IMR-90 (cell line): ENCODE data around the gene GPR39. TPM values are rescaled to one million over a fixed set of nuclear protein-coding genes. Genes with fewer than 3 reads are reported as not detected.

Source experiments
- ATAC-seq: fragments of 200-7000 bp; cut with Tn5 transposase; 2 replicates; pipeline ENCODE4 v1.9.1; 2020; ENCODE audit warnings: low read depth, mild to moderate bottlenecking, moderate library complexity
- BruUV-seq: library from RNA; stranded (reverse); fragments of 400-500 nt; replicated peaks from 2 replicates; lab custom pipeline; 2021; lab: Mats Ljungman, UMichigan
- CTCF ChIA-PET: fragments of 300-600 bp; formaldehyde crosslinking; extraction: SDS; loops from one replicate; lab custom pipeline; 2021; ENCODE audit warnings: antibody characterized with exemption; lab: Yijun Ruan, JAX
- POLR2A ChIA-PET: fragments of 300-600 bp; sonication (Branson Sonifier 250); formaldehyde crosslinking; loops from one replicate; lab custom pipeline; 2022; ENCODE audit warnings: antibody characterized with exemption; ENCODE audit not compliant: unreplicated experiment; lab: Charles Lee
- DNase-seq: peaks from one replicate; pipeline ENCODE4 v3.0.0; 2013
- H2AFZ ChIP-seq: replicated peaks from 2 replicates; pipeline ENCODE3; 2013; ENCODE audit warnings: low read length, mild to moderate bottlenecking; ENCODE audit not compliant: poor library complexity
- H2AK5ac ChIP-seq: 2 replicates; pipeline ENCODE4 v1.6.1; 2013; ENCODE audit warnings: low read depth, low read length, inconsistent platforms
- H2AK9ac ChIP-seq: replicated peaks from 2 replicates; pipeline ENCODE3; 2013; ENCODE audit warnings: mild to moderate bottlenecking, low read depth, low read length, moderate library complexity; ENCODE audit not compliant: poor library complexity
- H2BK120ac ChIP-seq: 2 replicates; pipeline ENCODE4 v1.6.1; 2013; ENCODE audit warnings: low read depth, low read length, inconsistent platforms
- H2BK15ac ChIP-seq: 3 replicates; pipeline ENCODE4 v1.6.1; 2013; ENCODE audit warnings: low read depth, low read length, inconsistent platforms
- H2BK20ac ChIP-seq: 2 replicates; pipeline ENCODE4 v1.6.1; 2013; ENCODE audit warnings: low read depth, mild to moderate bottlenecking, inconsistent platforms, low read length, moderate library complexity
- H2BK5ac ChIP-seq: 2 replicates; pipeline ENCODE4 v1.6.1; 2013; ENCODE audit warnings: mild to moderate bottlenecking, low read depth, low read length, inconsistent platforms; ENCODE audit not compliant: poor library complexity, severe bottlenecking
- H3K14ac ChIP-seq: replicated peaks from 2 replicates; pipeline ENCODE4 v1.6.1; 2013; ENCODE audit warnings: low read depth, low read length, inconsistent platforms
- H3K18ac ChIP-seq: 2 replicates; pipeline ENCODE4 v1.6.1; 2013; ENCODE audit warnings: low read depth, low read length, control low read depth
- H3K23ac ChIP-seq: 2 replicates; pipeline ENCODE4 v1.6.1; 2013; ENCODE audit warnings: low read depth, low read length, inconsistent platforms
- H3K27ac ChIP-seq: 2 replicates; pipeline ENCODE4 v1.5.1; 2013; ENCODE audit warnings: mild to moderate bottlenecking, control low read depth, low read length; ENCODE audit not compliant: insufficient read depth
- H3K27me3 ChIP-seq: 2 replicates; pipeline ENCODE4 v1.6.1; 2013; ENCODE audit warnings: low read length; ENCODE audit not compliant: control insufficient read depth, insufficient read depth
- H3K36me3 ChIP-seq: 2 replicates; pipeline ENCODE4 v1.6.1; 2013; ENCODE audit warnings: low read length, mixed read lengths; ENCODE audit not compliant: control insufficient read depth, insufficient read depth
- H3K4ac ChIP-seq: 2 replicates; pipeline ENCODE4 v1.6.1; 2013; ENCODE audit warnings: low read depth, low read length, inconsistent platforms
- H3K4me1 ChIP-seq: 2 replicates; pipeline ENCODE4 v1.6.1; 2013; ENCODE audit warnings: low read length, mixed read lengths; ENCODE audit not compliant: control insufficient read depth, insufficient read depth
- H3K4me2 ChIP-seq: 2 replicates; pipeline ENCODE4 v1.6.1; 2013; ENCODE audit warnings: low read depth, mild to moderate bottlenecking, control low read depth, low read length, moderate library complexity
- H3K4me3 ChIP-seq: 2 replicates; pipeline ENCODE4 v1.5.1; 2013; ENCODE audit warnings: low read depth, mild to moderate bottlenecking, control low read depth, low read length, moderate library complexity; ENCODE audit not compliant: insufficient read depth
- H3K56ac ChIP-seq: 2 replicates; pipeline ENCODE4 v1.6.1; 2013; ENCODE audit warnings: low read length, inconsistent platforms; ENCODE audit not compliant: insufficient read depth; ENCODE audit errors: extremely low read depth
- H3K79me1 ChIP-seq, 2 experiments: 2 replicates each; pipeline ENCODE4 v1.6.1; 2013; ENCODE audit warnings: low read length in 2 of 2, inconsistent platforms in 1 of 2, low read depth in 1 of 2
- H3K9ac ChIP-seq: 2 replicates; pipeline ENCODE4 v1.6.1; 2013; ENCODE audit warnings: low read depth, low read length, control low read depth
- H3K9me1 ChIP-seq: 2 replicates; pipeline ENCODE4 v1.6.1; 2013; ENCODE audit warnings: low read length, inconsistent platforms; ENCODE audit not compliant: insufficient read depth
- H3K9me3 ChIP-seq: 2 replicates; pipeline ENCODE4 v1.6.1; 2013; ENCODE audit warnings: low read length; ENCODE audit not compliant: control insufficient read depth, insufficient read depth
- H4K20me1 ChIP-seq: 2 replicates; pipeline ENCODE4 v1.6.1; 2013; ENCODE audit warnings: low read length, inconsistent platforms; ENCODE audit not compliant: insufficient read depth
- H4K5ac ChIP-seq: 2 replicates; pipeline ENCODE4 v1.6.1; 2013; ENCODE audit warnings: mild to moderate bottlenecking, low read depth, low read length, control low read depth
- H4K8ac ChIP-seq, 2 experiments: 2 replicates each; pipeline ENCODE4 v1.6.1; 2013; ENCODE audit warnings: low read depth in 2 of 2, low read length in 2 of 2, control low read depth in 1 of 2, inconsistent platforms in 1 of 2
- H4K91ac ChIP-seq: 2 replicates; pipeline ENCODE4 v1.6.1; 2013; ENCODE audit warnings: low read depth, low read length, inconsistent platforms; ENCODE audit not compliant: insufficient read depth
- CEBPB ChIP-seq: IDR thresholded peaks from 2 replicates; pipeline ENCODE4 v1.6.1; 2012; ENCODE audit warnings: low read depth, low read length, improper control_type of control experiment
- RFX5 ChIP-seq: IDR thresholded peaks from 2 replicates; pipeline ENCODE4 v1.8.0; 2012; ENCODE audit warnings: low read depth, mild to moderate bottlenecking, low read length, moderate library complexity
- SMC3 ChIP-seq: fragments of 150-350 bp; IDR thresholded peaks from 2 replicates; pipeline ENCODE4 v1.6.1; 2016; ENCODE audit warnings: low read depth, mild to moderate bottlenecking, antibody characterized with exemption, low read length, moderate library complexity
- WGBS, 2 experiments: methylation state at CpG; one replicate each; pipeline versions ENCODE4 v1.1.5 to v1.1.7; 2013; ENCODE audit warnings: missing lambda C conversion rate in 2 of 2; ENCODE audit not compliant: insufficient read length in 1 of 2; ENCODE audit errors: extremely low coverage in 2 of 2; 5-methylcytosine and 5-hydroxymethylcytosine counted together
- dilution Hi-C: fragments of 300-500 bp; cut with HindIII; formaldehyde crosslinking; loops from one replicate; pipeline ENCODE4 v1.14.3; 2018; ENCODE audit warnings: low sequenced_read_pairs; ENCODE audit not compliant: unreplicated experiment
- in situ Hi-C: fragments of 300-500 bp; cut with MboI; formaldehyde crosslinking; loops from 3 replicates; pipeline ENCODE4 v1.14.3; 2019; ENCODE audit warnings: low sequenced_read_pairs, inconsistent platforms, mixed read lengths
- intact Hi-C: fragments of 100-400 bp; cut with micrococcal nuclease; formaldehyde crosslinking; loops from 2 replicates; pipeline ENCODE4 v1.10.0; 2022
- polyA plus RNA-seq, 3 experiments: library from polyadenylated mRNA; depleted of rRNA; stranded (reverse); fragments of >200 nt; gene quantifications; 2 replicates each; pipeline ENCODE4 v1.2.3, GENCODE V29; 2012; ENCODE audit warnings: low replicate concordance in 1 of 3
- total RNA-seq: library from RNA; depleted of rRNA; stranded (reverse); fragments of >200 nt; gene quantifications from 2 replicates; pipeline ENCODE4 v1.2.3, GENCODE V29; 2012

The GPR39 gene
- total and polyA plus RNA-seq, 2 of the 4 experiments (the other 2 are of a cell fraction) = 4.4 to 9.0 TPM

- no TSS peak for BruUV-seq
- no peak overlapping the region for H2BK15ac ChIP-seq
- WGBS, 2 experiments = no CpG with 5 or more reads among the region's 3 CpGs
- no peak for ATAC-seq
- no peak overlapping the region for H2BK20ac ChIP-seq
- H4K20me1 ChIP-seq = no peaks in the 10 kb centered on the region
- H3K9me1 ChIP-seq = 0 out of 2 replicates have a peak, but pooled peaks cover 5% of the 10 kb centered on the region
- H3K56ac ChIP-seq = no peak overlapping the region
- dilution Hi-C loops = no loop called here
- H2AK5ac ChIP-seq = no peak overlapping the region
- no peak overlapping the region for H3K27ac ChIP-seq
- H2BK120ac ChIP-seq = no peak overlapping the region
- H3K4me2 ChIP-seq = no peak overlapping the region
- in situ Hi-C loops = no loop called here
- H2AK9ac ChIP-seq = no peak overlapping the region
- H3K4me3 ChIP-seq = no peak overlapping the region
- no peak overlapping the region for H2BK5ac ChIP-seq
- no peak for TF ChIP-seq CEBPB
- no peak for TF ChIP-seq RFX5
- no peak for TF ChIP-seq SMC3
- intact Hi-C loops = no loop called here
- no peak overlapping the region for H3K23ac ChIP-seq
- H3K4ac ChIP-seq = no peak overlapping the region
- no peak overlapping the region for H4K91ac ChIP-seq
- DNase-seq = no peak
- CTCF ChIA-PET = no interaction called here
- POLR2A ChIA-PET = no interaction called here
- H3K36me3 ChIP-seq = no peaks in the 10 kb centered on the region
- no peak overlapping the region for H4K8ac ChIP-seq
- H3K14ac ChIP-seq = no peak overlapping the region
- peaks cover 4% of the 10 kb centered on the region for H3K4me1 ChIP-seq
- no peaks in the 10 kb centered on the region for H3K27me3 ChIP-seq
- H2AFZ ChIP-seq = no peak overlapping the region
- no peaks in the 10 kb centered on the region for H3K79me1 ChIP-seq
- no peak overlapping the region for H3K18ac ChIP-seq
- no peak overlapping the region for H4K5ac ChIP-seq
- no peak overlapping the region for H3K9ac ChIP-seq
- H3K9me3 ChIP-seq = no peaks in the 10 kb centered on the region
Observed at GRCh38 chr2:132426033-132426432, 9.4 kb downstream of the GPR39 start.
